Left renal cortex interstitium (tissue), 4 donors: ENCODE measurements around the gene DDX3Y. TPM values are rescaled to one million over a fixed set of nuclear protein-coding genes. Genes with fewer than 3 reads are reported as not detected.

Source experiments
- DNase-seq, 4 donors: peaks; one replicate each; pipeline ENCODE4 v3.0.0-alpha.2; 2013; ENCODE audit warnings: low read depth in 4 of 4, low spot score in 2 of 4, missing footprints in 1 of 4
- polyA plus RNA-seq, 4 donors: library from polyadenylated mRNA; unstranded; fragments of 120-200 nt; gene quantifications; one replicate each; pipeline ENCODE4 v1.2.1, GENCODE V29; 2013; ENCODE audit not compliant: insufficient read length in 4 of 4

Gene DDX3Y
- 100 to 1,000 TPM in 3 of 4 donors, 10 to 100 TPM in 1; 98.1 to 142 (median 118) TPM for polyA plus RNA-seq

GRCh38 chrY:12904618-12905516 is at the start of gene DDX3Y:
DDX3Y (plus strand) TSS chrY:12904868; CDS start chrY:12904937, 69 bp downstream.
- DNase-seq = peak; percentile 70 to 85 (median 82)

GRCh38 chrY:12855791-12856275 is 48.8 kb upstream of the DDX3Y start:
- DNase-seq = no peak

- DNase-seq = no peak
Measured at GRCh38 chrY:12867960-12868359, 36.7 kb upstream of the DDX3Y start.

GRCh38 chrY:12896973-12897372 is 7.7 kb upstream of the DDX3Y start:
- DNase-seq = no peak

GRCh38 chrY:12898604-12899003 is 6.1 kb upstream of the DDX3Y start:
- no peak for DNase-seq

- peak; percentile 41 to 64 (median 58) for DNase-seq
Measured at GRCh38 chrY:12905517-12905872, 827 bp downstream of the DDX3Y start.

GRCh38 chrY:12905895-12906294 is 1.2 kb downstream of the DDX3Y start:
- DNase-seq = peak in 3 of 4 donors; percentile 18 to 39 (median 29)

GRCh38 chrY:12913541-12913940 is 8.9 kb downstream of the DDX3Y start:
- no peak for DNase-seq

- DNase-seq = no peak
Measured at GRCh38 chrY:12928043-12928442, 23.4 kb downstream of the DDX3Y start.

GRCh38 chrY:12941725-12942687 is 37.3 kb downstream of the DDX3Y start:
- no peak for DNase-seq

Other genes with a start within 250 kb of the DDX3Y start
- gene USP9Y, start 203.6 kb upstream of the DDX3Y start, polyA plus RNA-seq = 10 to 100 TPM; 35.5 to 67.0 (median 45.0) TPM